GM12801 (cell line): ENCODE measurements around the gene ZNF365.

Source experiments
- TF ChIP-seq, protein P1 (sequence below): IDR thresholded peaks from one replicate; pipeline ENCODE4 v1.5.1; 2011; ENCODE audit warnings: control low read depth; ENCODE audit not compliant: insufficient read length; ENCODE audit errors: extremely low read depth

ZNF365 gene

DNA sequence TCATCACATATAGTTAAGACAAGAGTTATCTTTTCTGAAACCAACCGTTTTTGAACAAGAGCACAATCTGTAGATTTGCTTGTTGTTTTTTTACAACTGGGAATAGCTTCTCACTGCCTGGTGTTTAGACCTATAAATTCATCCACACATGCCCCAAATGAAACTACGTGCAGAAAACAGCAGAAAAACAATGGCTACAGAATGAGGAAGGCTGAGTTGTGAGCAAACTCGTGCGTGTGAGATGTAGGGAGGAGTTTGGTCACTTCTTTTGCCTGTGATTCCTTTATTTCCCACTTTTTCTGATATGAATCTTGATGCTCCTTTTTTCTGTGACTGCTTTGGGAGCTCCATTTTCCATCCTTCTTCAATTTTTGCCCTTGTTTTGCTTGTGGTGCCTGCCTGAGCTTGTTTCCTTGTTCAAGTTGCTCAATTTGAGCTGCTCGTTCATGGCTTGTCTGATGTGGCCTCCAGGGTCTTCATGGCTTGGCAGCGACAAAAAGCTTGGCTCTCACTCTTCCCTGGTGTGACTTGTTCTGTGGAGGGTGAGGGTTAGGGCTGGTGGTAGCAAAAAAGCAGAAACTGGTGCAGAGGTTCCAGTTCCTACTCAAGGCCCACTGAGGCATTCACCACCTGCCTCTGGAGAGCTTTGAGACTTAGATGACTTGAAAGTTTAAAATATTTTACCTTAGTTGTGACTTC is 76.9 kb downstream of the ZNF365 start:
- TF ChIP-seq, protein P1, sequence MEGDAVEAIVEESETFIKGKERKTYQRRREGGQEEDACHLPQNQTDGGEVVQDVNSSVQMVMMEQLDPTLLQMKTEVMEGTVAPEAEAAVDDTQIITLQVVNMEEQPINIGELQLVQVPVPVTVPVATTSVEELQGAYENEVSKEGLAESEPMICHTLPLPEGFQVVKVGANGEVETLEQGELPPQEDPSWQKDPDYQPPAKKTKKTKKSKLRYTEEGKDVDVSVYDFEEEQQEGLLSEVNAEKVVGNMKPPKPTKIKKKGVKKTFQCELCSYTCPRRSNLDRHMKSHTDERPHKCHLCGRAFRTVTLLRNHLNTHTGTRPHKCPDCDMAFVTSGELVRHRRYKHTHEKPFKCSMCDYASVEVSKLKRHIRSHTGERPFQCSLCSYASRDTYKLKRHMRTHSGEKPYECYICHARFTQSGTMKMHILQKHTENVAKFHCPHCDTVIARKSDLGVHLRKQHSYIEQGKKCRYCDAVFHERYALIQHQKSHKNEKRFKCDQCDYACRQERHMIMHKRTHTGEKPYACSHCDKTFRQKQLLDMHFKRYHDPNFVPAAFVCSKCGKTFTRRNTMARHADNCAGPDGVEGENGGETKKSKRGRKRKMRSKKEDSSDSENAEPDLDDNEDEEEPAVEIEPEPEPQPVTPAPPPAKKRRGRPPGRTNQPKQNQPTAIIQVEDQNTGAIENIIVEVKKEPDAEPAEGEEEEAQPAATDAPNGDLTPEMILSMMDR: no peak

DNA sequence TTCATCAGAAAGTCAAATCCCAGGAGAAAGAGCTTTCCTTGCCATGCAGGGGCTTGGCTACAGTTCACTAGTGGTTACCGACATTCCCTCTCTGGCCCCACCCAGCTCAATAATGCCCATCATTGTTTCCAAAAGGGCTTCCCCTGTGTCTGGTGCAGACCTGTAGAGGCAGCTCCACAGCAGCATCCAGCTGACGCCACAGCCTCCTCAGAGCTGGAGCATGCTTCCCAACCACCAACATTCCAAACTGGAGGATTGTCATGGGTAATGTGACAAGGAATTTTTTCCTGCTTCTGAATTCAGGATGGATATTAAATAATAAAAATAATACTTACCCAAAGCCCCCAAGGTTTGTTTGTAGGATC is 77.4 kb downstream of the ZNF365 start:
- TF ChIP-seq, protein P1: no peak
